Measurements from ENCODE around the gene RPS21.
A peak's percentile ranks its signal among the peaks of the same experiment; 100 is the strongest.

The RPS21 gene

DNA sequence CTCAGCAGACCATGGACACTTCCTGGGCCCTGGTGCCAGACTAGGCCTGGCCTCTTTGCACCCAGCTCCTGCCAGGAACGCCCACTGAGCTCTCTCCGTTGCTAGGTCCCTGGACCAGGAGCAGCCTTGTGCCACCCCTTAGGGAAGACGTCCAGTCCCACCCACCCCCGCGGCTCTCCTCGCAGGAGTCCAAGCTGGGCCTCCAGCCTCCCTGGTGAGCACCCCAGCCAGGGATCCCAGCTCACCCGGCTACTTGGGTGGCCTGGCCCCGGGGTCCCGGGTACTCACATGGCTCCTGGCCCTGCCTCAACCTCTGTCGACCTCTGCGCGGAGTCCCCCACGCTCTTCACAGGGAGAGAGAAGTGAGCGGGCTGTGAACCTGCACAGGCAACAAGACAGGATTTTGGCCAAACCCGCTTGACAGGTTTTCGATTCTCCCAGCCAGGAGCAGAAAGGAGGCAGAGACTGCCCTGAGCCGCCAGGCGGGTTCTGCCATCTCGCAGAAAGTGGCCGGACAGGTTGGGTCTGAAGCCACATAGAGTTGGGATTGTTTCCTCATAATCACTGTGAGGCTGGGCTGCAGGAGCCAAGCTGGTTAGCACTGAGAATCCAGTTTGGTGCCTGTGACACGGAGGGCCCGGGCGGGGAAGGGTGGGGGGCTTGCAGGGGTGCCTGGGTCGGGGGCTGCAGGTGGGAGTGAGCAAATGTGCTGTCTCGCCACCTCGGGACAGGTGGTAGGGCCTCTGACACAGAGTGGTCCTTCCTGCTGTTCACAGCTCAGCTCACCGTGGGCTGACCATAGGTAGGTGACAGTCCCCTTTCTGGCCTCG is 40.5 kb downstream of the RPS21 start, which contains the start of gene RBBP8NL:
Gene RBBP8NL (minus strand): TSS at position 368 of the 830 bp plus-strand sequence. CDS start 7,892 bp downstream, outside the sequence.
- peak within 1 kb of the TSS; percentile 64 to 71 for H3K27ac ChIP-seq (ENCODE audit: low read depth in 2 of 2, low read length in 2 of 2)
- H3K4me3 ChIP-seq (ENCODE audit: low read length in 2 of 2), result peak within 1 kb of the TSS; percentile 26 to 48
- H3K36me3 ChIP-seq (ENCODE audit: control insufficient read depth in 2 of 2, insufficient read depth in 2 of 2, low read length in 2 of 2), result no peaks in the 10 kb centered on the region
- H3K9me3 ChIP-seq (ENCODE audit: control insufficient read depth in 2 of 2, low read length in 2 of 2), result no peaks in the 10 kb centered on the region
- no peaks in the 10 kb centered on the region for H3K27me3 ChIP-seq (ENCODE audit: control insufficient read depth in 2 of 2, insufficient read depth in 2 of 2, low read length in 2 of 2)
- H3K4me1 ChIP-seq (ENCODE audit: control insufficient read depth in 2 of 2, insufficient read depth in 2 of 2, low read length in 2 of 2), result peaks cover 18 to 43% of the 10 kb centered on the region in 2 donors
- peak within 1 kb of the TSS in 1 of 2 donors; percentile 47 for H3K9ac ChIP-seq (ENCODE audit: low read depth in 1 of 2, low read length in 2 of 2)

DNA sequence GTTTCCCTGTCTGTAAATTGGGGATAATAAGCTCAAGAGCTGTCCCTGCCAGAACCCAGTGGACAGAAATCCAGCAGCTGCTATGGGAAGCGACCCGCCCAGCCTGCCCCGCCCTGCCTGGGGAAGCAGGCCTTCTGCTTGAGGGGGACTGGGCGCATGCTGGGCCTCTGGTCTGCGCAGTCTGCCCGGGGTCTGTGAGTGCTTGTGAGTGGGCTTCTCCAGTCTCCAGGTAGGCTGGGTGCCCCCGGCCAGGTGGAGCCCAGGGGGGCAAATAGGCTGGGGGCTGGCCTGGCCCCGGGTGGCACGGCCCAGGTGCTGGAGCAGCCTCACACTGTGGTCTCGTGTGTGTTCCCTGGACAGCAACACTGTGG is 41.1 kb downstream of the RPS21 start:
- Histone ChIP-seq H3K4me3 (ENCODE audit: low read length in 2 of 2) (no peak overlapping the region), H3K27ac (ENCODE audit: low read depth in 2 of 2, low read length in 2 of 2) (peak overlapping the region; percentile 58 to 71), H3K9ac (ENCODE audit: low read depth in 1 of 2, low read length in 2 of 2) (no peak overlapping the region), H3K36me3 (ENCODE audit: control insufficient read depth in 2 of 2, insufficient read depth in 2 of 2, low read length in 2 of 2) (no peaks in the 10 kb centered on the region), H3K9me3 (ENCODE audit: control insufficient read depth in 2 of 2, low read length in 2 of 2) (no peaks in the 10 kb centered on the region), H3K27me3 (ENCODE audit: control insufficient read depth in 2 of 2, insufficient read depth in 2 of 2, low read length in 2 of 2) (no peaks in the 10 kb centered on the region), H3K4me1 (ENCODE audit: control insufficient read depth in 2 of 2, insufficient read depth in 2 of 2, low read length in 2 of 2) (peaks cover 18 to 43% of the 10 kb centered on the region in 2 donors)

DNA sequence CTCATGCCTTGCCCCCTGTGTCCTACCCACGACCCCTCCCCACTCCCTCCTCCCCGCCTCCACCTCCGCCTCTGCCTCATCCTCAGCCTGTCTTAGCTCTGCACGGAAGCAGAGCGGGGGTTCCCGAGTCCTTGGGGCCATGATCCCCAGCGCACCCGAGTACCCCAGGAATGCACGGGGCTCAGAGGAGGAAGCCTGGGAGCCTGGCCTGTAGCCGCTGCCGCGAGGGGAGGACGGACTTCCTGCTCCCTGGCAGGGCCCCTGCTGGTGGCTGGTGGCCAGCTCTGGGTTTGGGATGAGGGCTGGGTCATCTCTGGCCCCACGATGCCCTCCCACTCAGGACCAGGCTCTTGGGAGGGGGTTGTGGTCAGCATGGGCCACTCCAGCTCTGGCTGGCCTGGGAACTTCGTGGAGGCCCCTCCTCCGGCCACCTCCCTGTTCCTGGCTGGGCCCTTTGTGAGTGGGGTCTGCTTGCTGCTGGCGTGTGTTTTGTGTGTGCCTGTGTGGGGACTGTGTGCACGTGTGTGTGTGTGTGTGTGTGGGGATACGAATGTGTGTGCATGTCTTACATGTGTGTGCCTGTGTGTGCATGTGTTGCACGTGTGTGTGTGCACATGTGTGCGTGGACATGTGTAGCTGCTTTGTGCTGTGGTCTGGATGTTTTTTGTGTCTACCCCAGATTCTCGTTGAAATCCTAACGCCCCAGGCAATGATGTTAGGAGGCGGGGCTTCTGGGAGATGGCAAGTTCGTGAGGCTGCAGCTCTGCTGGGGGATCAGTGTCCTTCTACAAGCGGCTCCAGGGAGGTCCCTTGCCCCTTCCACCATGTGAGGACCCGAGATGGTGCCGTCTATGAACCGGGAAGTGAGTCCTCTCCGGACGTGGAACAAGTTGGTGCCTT is 41.7 kb downstream of the RPS21 start:
- Histone ChIP-seq H3K4me3 (ENCODE audit: low read length in 2 of 2) (no peak overlapping the region), H3K4me1 (ENCODE audit: control insufficient read depth in 2 of 2, insufficient read depth in 2 of 2, low read length in 2 of 2) (peaks cover 18 to 47% of the 10 kb centered on the region in 2 donors), H3K27ac (ENCODE audit: low read depth in 2 of 2, low read length in 2 of 2) (no peak overlapping the region), H3K9me3 (ENCODE audit: control insufficient read depth in 2 of 2, low read length in 2 of 2) (no peaks in the 10 kb centered on the region), H3K27me3 (ENCODE audit: control insufficient read depth in 2 of 2, insufficient read depth in 2 of 2, low read length in 2 of 2) (no peaks in the 10 kb centered on the region), H3K9ac (ENCODE audit: low read depth in 1 of 2, low read length in 2 of 2) (no peak overlapping the region), H3K36me3 (ENCODE audit: control insufficient read depth in 2 of 2, insufficient read depth in 2 of 2, low read length in 2 of 2) (no peaks in the 10 kb centered on the region)

DNA sequence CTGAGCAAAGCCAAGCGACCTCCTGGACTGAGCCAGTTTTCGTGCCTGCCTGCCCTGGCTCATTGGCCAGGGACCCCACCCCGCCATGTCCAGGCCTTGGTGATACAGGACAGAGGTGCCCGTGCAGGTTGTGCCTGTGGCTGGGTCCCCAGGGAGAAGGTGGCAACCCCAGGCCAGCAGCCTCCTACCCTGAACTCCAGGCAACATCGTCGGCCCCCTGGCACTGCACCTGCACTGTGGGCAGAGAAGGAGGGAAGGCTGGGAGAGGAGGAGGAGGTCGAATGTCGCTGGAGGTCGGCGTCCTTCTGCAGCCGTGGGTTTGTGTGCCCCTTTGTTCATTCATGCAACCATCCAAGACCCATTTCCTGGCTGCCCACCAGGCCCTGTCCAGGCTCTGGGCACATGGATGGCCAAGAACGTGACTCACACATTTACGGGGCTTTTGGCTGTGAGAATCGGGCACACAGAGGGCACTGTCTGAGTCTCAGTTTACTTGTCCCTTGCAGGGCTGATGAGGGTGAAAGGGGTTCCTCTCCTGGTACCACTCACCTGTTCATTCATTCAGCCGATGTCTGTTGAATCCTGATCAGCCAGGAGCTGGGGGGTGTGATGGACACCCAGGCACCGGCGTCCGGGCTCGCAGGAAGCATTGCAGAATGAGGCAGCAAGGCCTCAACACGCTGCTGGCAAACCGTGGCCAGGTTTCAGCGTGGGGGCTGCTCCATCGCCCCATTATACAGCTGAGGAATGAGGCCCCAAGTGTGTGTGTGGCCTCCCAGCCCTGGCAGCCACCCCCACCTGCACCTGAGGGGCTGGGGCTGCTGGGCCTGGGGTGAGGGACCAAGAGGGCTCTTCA is 42.8 kb downstream of the RPS21 start:
- H3K4me1 ChIP-seq (ENCODE audit: control insufficient read depth in 2 of 2, insufficient read depth in 2 of 2, low read length in 2 of 2), result peaks cover 18 to 54% of the 10 kb centered on the region in 2 donors
- peaks cover 0 to 5% of the 10 kb centered on the region in 2 donors for H3K27me3 ChIP-seq (ENCODE audit: control insufficient read depth in 2 of 2, insufficient read depth in 2 of 2, low read length in 2 of 2)
- peak overlapping the region in 1 of 2 donors; percentile 7 for H3K9ac ChIP-seq (ENCODE audit: low read depth in 1 of 2, low read length in 2 of 2)
- H3K36me3 ChIP-seq (ENCODE audit: control insufficient read depth in 2 of 2, insufficient read depth in 2 of 2, low read length in 2 of 2), result no peaks in the 10 kb centered on the region
- H3K4me3 ChIP-seq (ENCODE audit: low read length in 2 of 2), result no peak overlapping the region
- no peak overlapping the region for H3K27ac ChIP-seq (ENCODE audit: low read depth in 2 of 2, low read length in 2 of 2)
- H3K9me3 ChIP-seq (ENCODE audit: control insufficient read depth in 2 of 2, low read length in 2 of 2), result no peaks in the 10 kb centered on the region

DNA sequence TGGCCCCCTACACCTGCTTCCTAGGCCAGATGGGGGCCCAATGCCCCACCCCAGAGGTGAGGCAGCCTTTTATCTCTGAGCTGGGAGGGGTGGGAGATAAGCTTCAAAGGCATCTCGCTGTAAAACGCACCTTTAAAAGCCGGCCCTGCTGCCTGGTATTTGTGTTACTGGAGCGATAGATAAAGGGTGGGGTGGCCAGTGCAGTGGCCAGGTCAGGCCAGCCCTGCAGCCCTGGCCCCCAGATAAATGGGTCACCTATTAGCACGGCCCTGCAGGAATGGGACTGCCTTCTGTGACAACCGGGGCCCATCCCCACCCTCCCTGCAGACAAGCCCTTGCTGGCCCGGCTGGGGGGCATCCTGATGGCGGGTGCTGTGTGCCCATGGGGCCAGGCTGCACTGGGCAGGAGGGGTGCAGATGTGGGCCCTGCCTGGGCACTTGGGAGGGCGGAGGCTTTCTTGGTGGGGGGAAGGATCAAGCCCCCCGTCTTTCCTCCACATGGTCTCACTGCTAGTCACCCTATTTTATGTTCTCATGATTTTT is 43.5 kb downstream of the RPS21 start:
- Histone ChIP-seq H3K4me1 (ENCODE audit: control insufficient read depth in 2 of 2, insufficient read depth in 2 of 2, low read length in 2 of 2) (peaks cover 18 to 54% of the 10 kb centered on the region in 2 donors), H3K36me3 (ENCODE audit: control insufficient read depth in 2 of 2, insufficient read depth in 2 of 2, low read length in 2 of 2) (no peaks in the 10 kb centered on the region), H3K4me3 (ENCODE audit: low read length in 2 of 2) (no peak overlapping the region), H3K27me3 (ENCODE audit: control insufficient read depth in 2 of 2, insufficient read depth in 2 of 2, low read length in 2 of 2) (peaks cover 0 to 11% of the 10 kb centered on the region in 2 donors), H3K27ac (ENCODE audit: low read depth in 2 of 2, low read length in 2 of 2) (no peak overlapping the region), H3K9ac (ENCODE audit: low read depth in 1 of 2, low read length in 2 of 2) (no peak overlapping the region), H3K9me3 (ENCODE audit: control insufficient read depth in 2 of 2, low read length in 2 of 2) (no peaks in the 10 kb centered on the region)

DNA sequence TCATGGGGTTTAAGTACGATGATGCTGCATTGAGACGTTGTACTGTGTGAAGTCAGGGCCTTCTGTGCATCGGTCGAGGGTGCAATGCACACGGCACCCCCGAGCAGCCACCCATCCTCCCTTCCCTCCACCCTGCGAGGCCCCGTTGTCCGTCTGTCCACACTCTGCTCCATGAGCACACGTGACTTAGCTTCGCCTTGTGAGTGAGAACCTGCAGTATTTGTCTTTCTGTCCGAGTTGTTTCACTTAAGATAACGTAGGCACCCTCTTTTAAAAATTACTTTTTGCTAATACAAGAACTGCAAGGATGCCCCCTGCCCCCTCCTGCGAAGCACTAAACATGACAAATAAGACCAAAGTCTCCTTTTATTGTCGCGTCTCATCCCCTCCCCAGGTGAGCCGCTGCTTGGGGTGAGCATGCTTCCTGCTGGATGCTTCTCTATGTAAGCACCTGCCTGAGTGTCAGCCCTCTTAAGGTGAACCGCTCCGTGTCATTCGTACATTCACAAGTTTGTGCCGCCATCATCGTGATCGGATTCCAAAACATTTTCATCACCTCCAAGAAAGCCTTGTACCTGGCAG is 44.1 kb downstream of the RPS21 start:
- Histone ChIP-seq H3K4me1 (ENCODE audit: control insufficient read depth in 2 of 2, insufficient read depth in 2 of 2, low read length in 2 of 2) (peaks cover 18 to 54% of the 10 kb centered on the region in 2 donors), H3K27me3 (ENCODE audit: control insufficient read depth in 2 of 2, insufficient read depth in 2 of 2, low read length in 2 of 2) (peaks cover 0 to 15% of the 10 kb centered on the region in 2 donors), H3K4me3 (ENCODE audit: low read length in 2 of 2) (no peak overlapping the region), H3K27ac (ENCODE audit: low read depth in 2 of 2, low read length in 2 of 2) (no peak overlapping the region), H3K9me3 (ENCODE audit: control insufficient read depth in 2 of 2, low read length in 2 of 2) (no peaks in the 10 kb centered on the region), H3K36me3 (ENCODE audit: control insufficient read depth in 2 of 2, insufficient read depth in 2 of 2, low read length in 2 of 2) (no peaks in the 10 kb centered on the region), H3K9ac (ENCODE audit: low read depth in 1 of 2, low read length in 2 of 2) (peak overlapping the region in 1 of 2 donors; percentile 3)

DNA sequence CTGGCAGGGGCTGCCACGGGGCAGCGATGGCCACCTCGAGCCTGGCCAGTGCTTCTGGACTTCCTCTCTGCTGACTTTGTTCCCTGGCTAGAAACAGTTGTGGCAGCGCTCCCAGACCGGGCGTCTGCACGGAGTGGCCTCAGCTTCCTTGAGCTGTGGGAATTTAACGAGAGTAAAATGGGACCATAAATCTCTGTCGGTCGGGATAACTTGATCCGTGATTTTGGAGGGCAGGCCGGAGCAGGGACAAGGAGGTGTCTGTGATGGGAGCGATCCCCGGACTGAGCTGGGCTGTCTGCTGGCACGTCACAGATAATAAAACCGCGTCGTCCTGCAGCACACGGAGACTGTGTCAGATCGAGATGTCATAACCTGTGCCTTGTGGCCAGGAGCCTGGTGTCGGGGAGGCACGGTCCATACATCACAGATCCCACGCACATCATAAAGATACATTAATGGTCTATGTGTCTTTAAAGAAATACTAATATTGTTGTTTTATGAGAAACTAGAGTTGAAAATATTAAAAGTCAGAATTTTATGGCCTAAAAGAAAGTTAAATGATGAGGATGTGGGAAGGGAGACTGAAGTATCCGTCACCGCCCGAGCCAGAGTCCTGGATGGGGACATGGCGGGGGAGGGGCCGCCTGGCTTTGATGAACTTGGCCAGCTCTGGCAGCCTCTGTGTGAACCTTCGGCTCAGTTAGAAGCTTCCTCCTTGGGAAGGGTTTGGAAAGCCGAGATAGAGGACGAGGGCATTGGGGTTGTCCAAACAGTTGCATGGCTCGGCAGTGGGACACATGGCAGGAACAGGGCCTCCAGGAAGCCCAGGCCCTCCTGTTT is 47.0 kb downstream of the RPS21 start:
- Histone ChIP-seq H3K27ac (ENCODE audit: low read depth in 2 of 2, low read length in 2 of 2) (no peak overlapping the region), H3K4me1 (ENCODE audit: control insufficient read depth in 2 of 2, insufficient read depth in 2 of 2, low read length in 2 of 2) (peaks cover 0 to 31% of the 10 kb centered on the region in 2 donors), H3K27me3 (ENCODE audit: control insufficient read depth in 2 of 2, insufficient read depth in 2 of 2, low read length in 2 of 2) (peaks cover 0 to 15% of the 10 kb centered on the region in 2 donors), H3K36me3 (ENCODE audit: control insufficient read depth in 2 of 2, insufficient read depth in 2 of 2, low read length in 2 of 2) (no peaks in the 10 kb centered on the region), H3K9ac (ENCODE audit: low read depth in 1 of 2, low read length in 2 of 2) (no peak overlapping the region), H3K9me3 (ENCODE audit: control insufficient read depth in 2 of 2, low read length in 2 of 2) (no peaks in the 10 kb centered on the region), H3K4me3 (ENCODE audit: low read length in 2 of 2) (peak overlapping the region in 1 of 2 donors; percentile 17)

DNA sequence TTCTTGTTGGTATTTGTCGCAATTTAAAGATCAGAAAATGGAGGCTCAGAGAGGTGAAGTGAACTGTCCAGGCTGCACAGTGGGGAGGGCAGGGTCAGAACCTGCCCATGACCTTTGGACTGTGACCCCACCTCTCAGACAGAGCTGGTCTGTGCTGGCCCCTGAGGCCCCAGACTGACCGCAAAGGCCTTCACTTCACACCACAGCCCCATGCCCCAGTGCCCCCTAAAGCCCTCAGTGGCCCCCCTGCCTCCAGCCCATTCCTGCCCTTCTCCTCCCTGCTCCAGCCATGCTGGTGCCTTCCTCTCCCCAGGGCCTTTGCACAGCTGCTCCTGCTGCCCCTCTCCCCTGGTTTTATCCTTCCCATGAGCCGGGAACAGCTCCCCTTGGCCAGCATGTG is 49.8 kb downstream of the RPS21 start:
- Histone ChIP-seq H3K4me3 (ENCODE audit: low read length in 2 of 2) (no peak overlapping the region), H3K9ac (ENCODE audit: low read depth in 1 of 2, low read length in 2 of 2) (no peak overlapping the region), H3K27ac (ENCODE audit: low read depth in 2 of 2, low read length in 2 of 2) (no peak overlapping the region), H3K9me3 (ENCODE audit: control insufficient read depth in 2 of 2, low read length in 2 of 2) (no peaks in the 10 kb centered on the region), H3K27me3 (ENCODE audit: control insufficient read depth in 2 of 2, insufficient read depth in 2 of 2, low read length in 2 of 2) (peaks cover 0 to 17% of the 10 kb centered on the region in 2 donors), H3K4me1 (ENCODE audit: control insufficient read depth in 2 of 2, insufficient read depth in 2 of 2, low read length in 2 of 2) (peaks cover 0 to 11% of the 10 kb centered on the region in 2 donors), H3K36me3 (ENCODE audit: control insufficient read depth in 2 of 2, insufficient read depth in 2 of 2, low read length in 2 of 2) (no peaks in the 10 kb centered on the region)
